Activated CD8-positive, alpha-beta T cell treated with anti-CD3 and anti-CD28 coated beads for 36 hours (primary cell): ENCODE results near the gene KLHL15. TPM values are rescaled to one million over a fixed set of nuclear protein-coding genes. Genes with fewer than 3 reads are reported as not detected.

ENCODE experiments used
- ATAC-seq: fragments of 200-7000 bp; cut with Tn5 transposase; one replicate; pipeline ENCODE4 v1.10.0; 2021; ENCODE audit warnings: mild to moderate bottlenecking, moderate library complexity
- CTCF ChIA-PET: fragments of 350-600 bp; sonication (Branson Sonifier 250); formaldehyde crosslinking; loops from one replicate; lab custom pipeline; 2021; ENCODE audit warnings: antibody characterized with exemption; lab: Charles Lee
- POLR2A ChIA-PET: fragments of 350-600 bp; sonication (Branson Sonifier 250); formaldehyde crosslinking; loops from one replicate; lab custom pipeline; 2021; ENCODE audit warnings: antibody characterized with exemption; lab: Charles Lee
- DNase-seq: peaks from one replicate; pipeline ENCODE4 v3.0.0-alpha.2; 2020
- H3K27ac Mint-ChIP-seq: one replicate; pipeline ENCODE4 v1.8.0; 2021; ENCODE audit warnings: mild to moderate bottlenecking, mixed read lengths
- H3K27me3 Mint-ChIP-seq: one replicate; pipeline ENCODE4 v1.8.0; 2021; ENCODE audit warnings: mixed read lengths
- H3K36me3 Mint-ChIP-seq: one replicate; pipeline ENCODE4 v1.8.0; 2021; ENCODE audit warnings: low read depth, mixed read lengths
- H3K4me1 Mint-ChIP-seq: one replicate; pipeline ENCODE4 v1.8.0; 2021; ENCODE audit warnings: low read depth, mixed read lengths
- H3K4me3 Mint-ChIP-seq: one replicate; pipeline ENCODE4 v1.8.0; 2021; ENCODE audit warnings: mild to moderate bottlenecking, moderate library complexity, mixed read lengths
- H3K9me3 Mint-ChIP-seq: one replicate; pipeline ENCODE4 v1.8.0; 2021; ENCODE audit warnings: mixed read lengths
- CTCF ChIP-seq: fragments of 200-600 bp; IDR thresholded peaks from one replicate; pipeline ENCODE4 v1.8.0; 2022; ENCODE audit warnings: antibody characterized with exemption, mild to moderate bottlenecking
- intact Hi-C: fragments of 100-400 bp; cut with micrococcal nuclease; formaldehyde crosslinking; loops from one replicate; pipeline ENCODE4 v1.10.0; 2022
- total RNA-seq, 2 experiments: library from RNA; stranded (reverse); gene quantifications; one replicate each; pipeline ENCODE4 v1.2.3, GENCODE V29; 2021

KLHL15 gene
- total RNA-seq = 10 to 100 TPM; 13.1 to 14.0 TPM

GRCh38 chrX:24027086-24027485, at the start of gene KLHL15:
Gene KLHL15 (minus strand): TSS chrX:24027186. CDS start chrX:24006693, 20,493 bp downstream.
- H3K4me1 Mint-ChIP-seq = peaks cover 4% of the 10 kb centered on the region
- peaks cover 5% of the 10 kb centered on the region for H3K36me3 Mint-ChIP-seq
- no peaks in the 10 kb centered on the region for H3K9me3 Mint-ChIP-seq
- H3K27me3 Mint-ChIP-seq = no peaks in the 10 kb centered on the region
- DNase-seq (no peak), ATAC-seq (no peak)
- CTCF ChIA-PET = interaction anchor here (1.5 to 4.4 kb wide), 3 partner anchors 13 to 126 kb away, joined by 4 to 33 read pairs (median 7); partner anchors contain the start of gene EIF2S3
- peak within 1 kb of the TSS; percentile 94 for H3K27ac Mint-ChIP-seq
- intact Hi-C loops = loop anchor here (10.0 kb wide), 1 partner anchor 122 kb away; the partner anchor contains the start of genes APOO and CXorf58
- POLR2A ChIA-PET = interaction anchor here (1.1 to 2.7 kb wide), 3 partner anchors 15 to 74 kb away, joined by 3 to 20 read pairs (median 9); partner anchors contain the start of gene EIF2S3
- no peak for TF ChIP-seq CTCF
- H3K4me3 Mint-ChIP-seq = peak within 1 kb of the TSS; percentile 78

GRCh38 chrX:24069877-24070276, 42.9 kb upstream of the KLHL15 start:
- Mint-ChIP-seq H3K4me3 (no peak overlapping the region), H3K36me3 (peaks cover 27% of the 10 kb centered on the region), H3K9me3 (no peaks in the 10 kb centered on the region), H3K27ac (no peak overlapping the region), H3K27me3 (no peaks in the 10 kb centered on the region), H3K4me1 (no peaks in the 10 kb centered on the region)
- CTCF ChIA-PET = interaction anchor here (1.2 kb wide), 1 partner anchor 16 kb away, joined by 3 read pairs; no protein-coding TSS in a partner anchor
- ATAC-seq (no peak), DNase-seq (no peak)
- intact Hi-C loops = no loop called here
- no peak for TF ChIP-seq CTCF
- POLR2A ChIA-PET = interaction anchor here (1.5 kb wide), 1 partner anchor 10 kb away, joined by 5 read pairs; no protein-coding TSS in a partner anchor

- CTCF ChIA-PET = interaction anchor here (1.6 kb wide), 1 partner anchor 9 kb away, joined by 3 read pairs; the partner anchor contains the start of gene EIF2S3
- no peak for ATAC-seq
- no peak overlapping the region for H3K4me3 Mint-ChIP-seq
- no peaks in the 10 kb centered on the region for H3K9me3 Mint-ChIP-seq
- intact Hi-C loops = no loop called here
- DNase-seq = no peak
- H3K36me3 Mint-ChIP-seq = peaks cover 37% of the 10 kb centered on the region
- POLR2A ChIA-PET = no interaction called here
- no peak for TF ChIP-seq CTCF
- H3K27me3 Mint-ChIP-seq = no peaks in the 10 kb centered on the region
- no peak overlapping the region for H3K27ac Mint-ChIP-seq
- peaks cover 14% of the 10 kb centered on the region for H3K4me1 Mint-ChIP-seq
Observed at GRCh38 chrX:24063488-24063887, 36.5 kb upstream of the KLHL15 start.

GRCh38 chrX:24055043-24055356, 28.0 kb upstream of the KLHL15 start:
- ChIA-PET POLR2A (interaction anchor here (0.9 to 3.5 kb wide), 11 partner anchors 11 to 301 kb away, joined by 3 to 20 read pairs (median 6); partner anchors contain the start of genes KLHL15 and SAT1), CTCF (interaction anchor here (0.7 to 3.1 kb wide), 10 partner anchors 8 to 272 kb away, joined by 3 to 42 read pairs (median 4); partner anchors contain the start of genes APOO, CXorf58, KLHL15 and SAT1)
- Mint-ChIP-seq H3K27me3 (no peaks in the 10 kb centered on the region), H3K4me1 (peaks cover 6% of the 10 kb centered on the region), H3K9me3 (no peaks in the 10 kb centered on the region), H3K4me3 (no peak overlapping the region), H3K36me3 (peaks cover 16% of the 10 kb centered on the region), H3K27ac (no peak overlapping the region)
- TF ChIP-seq CTCF = no peak
- ATAC-seq (peak; percentile 4), DNase-seq (no peak)
- intact Hi-C loops = loop anchor here (10.0 kb wide), 1 partner anchor 150 kb away; the partner anchor contains the start of genes APOO and CXorf58
